GM18511 (cell line): ENCODE measurements around the gene PCED1B.
"Not testable (repeated sequence)": the region's sequence is repeated elsewhere in the genome, so short reads cannot be mapped to it uniquely, and the experiment has no call there.

ENCODE experiments used
- ATAC-seq: cut with Tn5 transposase; IDR thresholded peaks from one replicate; pipeline ENCODE4 v1.9.1; 2021; ENCODE audit warnings: mild to moderate bottlenecking, moderate library complexity; ENCODE audit not compliant: unreplicated experiment

Gene PCED1B

DNA sequence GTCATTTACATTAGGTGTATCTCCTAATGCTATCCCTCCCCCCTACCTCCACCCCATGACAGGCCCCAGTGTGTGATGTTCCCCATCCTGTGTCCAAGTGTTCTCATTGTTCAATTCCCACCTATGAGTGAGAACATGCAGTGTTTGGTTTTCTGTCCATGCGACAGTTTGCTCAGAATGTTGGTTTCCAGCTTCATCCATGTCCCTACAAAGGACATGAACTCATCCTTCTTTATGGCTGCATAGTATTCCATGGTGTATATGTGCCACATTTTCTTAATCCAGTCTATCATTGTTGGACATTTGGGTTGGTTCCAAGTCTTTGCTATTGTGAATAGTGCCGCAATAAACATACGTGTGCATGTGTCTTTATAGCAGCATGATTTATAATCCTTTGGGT lies 37.9 kb downstream of the PCED1B start:
- not testable (repeated sequence) for ATAC-seq

DNA sequence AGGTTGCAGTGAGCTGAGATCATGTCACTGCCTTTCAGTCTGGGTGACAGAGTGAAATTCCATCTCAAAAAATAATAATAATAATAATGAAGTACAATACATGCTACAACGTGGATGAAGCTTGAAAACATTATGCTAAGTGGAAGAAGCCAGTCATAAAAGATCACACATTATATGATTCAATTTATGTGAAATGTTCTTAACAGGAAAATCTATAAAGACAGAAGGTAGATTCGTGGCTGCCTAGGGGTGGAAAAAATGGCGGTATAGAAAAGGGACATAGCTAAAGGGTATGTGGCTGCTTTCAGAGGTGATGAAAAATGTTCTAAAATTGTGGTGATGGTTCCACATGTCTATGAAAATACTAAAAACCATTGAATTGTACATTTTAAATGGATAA lies 41.3 kb downstream of the PCED1B start:
- ATAC-seq: no peak

DNA sequence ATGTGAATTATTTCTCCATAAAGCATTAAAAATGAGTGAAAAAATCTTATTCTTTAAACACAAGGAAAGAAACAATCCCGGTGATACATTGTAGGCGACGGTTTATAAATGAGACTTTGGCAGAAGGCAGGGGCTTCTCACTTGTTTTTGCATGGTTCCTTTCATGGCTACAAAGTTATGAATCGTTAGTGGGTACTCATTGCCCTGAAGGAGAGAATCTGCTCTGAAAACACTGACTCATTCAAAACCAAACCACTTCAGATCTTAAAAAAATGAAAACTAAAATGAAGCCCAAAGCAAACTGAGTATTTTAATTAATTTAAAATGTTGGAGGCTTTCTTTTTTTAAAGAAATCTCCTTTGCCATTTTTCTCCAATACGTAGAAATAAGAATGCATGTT lies 41.7 kb downstream of the PCED1B start:
- ATAC-seq: no peak

DNA sequence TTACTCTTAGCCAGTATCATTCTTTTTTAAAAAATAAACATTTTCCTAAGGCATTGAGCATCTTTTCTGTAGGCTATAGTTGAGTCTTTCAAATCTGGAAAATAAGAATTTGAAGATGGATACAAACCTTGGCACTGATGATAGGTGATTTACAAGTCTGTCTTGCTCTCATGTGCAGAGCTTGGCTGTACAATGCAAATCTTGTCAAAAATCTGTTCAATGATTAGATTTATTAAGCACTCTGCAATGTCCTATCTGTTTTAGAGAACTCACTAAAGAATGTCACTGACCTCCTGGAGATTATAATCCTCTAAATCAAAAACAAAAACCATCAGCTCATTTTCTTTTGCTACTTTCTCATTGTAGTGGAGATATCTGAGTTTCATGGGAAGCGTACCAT lies 43.2 kb downstream of the PCED1B start:
- no peak for ATAC-seq

DNA sequence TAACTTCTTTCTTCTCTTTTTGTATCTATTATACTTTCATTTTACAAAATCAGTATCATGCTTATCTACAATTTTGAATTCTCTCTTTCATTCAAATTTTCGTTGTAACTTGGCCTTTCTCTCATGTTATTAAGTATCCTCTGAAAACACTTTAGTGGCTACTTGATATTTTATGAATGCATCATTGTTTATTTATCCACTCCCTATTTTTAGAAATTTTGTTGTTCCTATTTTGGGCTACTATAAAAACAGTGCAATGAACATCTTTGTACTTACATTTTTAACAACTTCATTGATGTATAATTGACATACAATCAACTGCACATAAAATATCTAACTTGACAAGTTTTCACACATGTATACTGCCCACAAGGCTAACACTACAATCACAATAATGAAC lies 44.3 kb downstream of the PCED1B start:
- ATAC-seq: no peak

DNA sequence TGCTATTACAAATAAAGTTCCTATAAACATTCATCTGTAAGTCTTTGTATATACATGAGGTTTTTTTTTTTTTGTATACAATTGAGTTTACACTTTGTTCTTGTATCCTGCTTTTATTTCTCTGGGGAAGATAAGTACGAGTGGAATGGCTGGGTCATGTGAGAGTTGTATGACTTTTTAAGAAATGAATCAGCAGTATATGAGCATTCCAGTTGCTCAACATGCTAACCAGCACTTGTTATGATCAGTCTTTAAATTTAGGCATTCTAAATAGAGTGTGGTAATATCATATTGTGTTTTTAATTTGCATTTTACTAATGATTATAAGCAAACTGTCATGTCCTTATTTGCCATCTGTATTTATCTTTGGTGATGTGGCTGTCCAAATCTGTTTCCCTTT lies 45.0 kb downstream of the PCED1B start:
- ATAC-seq: no peak

DNA sequence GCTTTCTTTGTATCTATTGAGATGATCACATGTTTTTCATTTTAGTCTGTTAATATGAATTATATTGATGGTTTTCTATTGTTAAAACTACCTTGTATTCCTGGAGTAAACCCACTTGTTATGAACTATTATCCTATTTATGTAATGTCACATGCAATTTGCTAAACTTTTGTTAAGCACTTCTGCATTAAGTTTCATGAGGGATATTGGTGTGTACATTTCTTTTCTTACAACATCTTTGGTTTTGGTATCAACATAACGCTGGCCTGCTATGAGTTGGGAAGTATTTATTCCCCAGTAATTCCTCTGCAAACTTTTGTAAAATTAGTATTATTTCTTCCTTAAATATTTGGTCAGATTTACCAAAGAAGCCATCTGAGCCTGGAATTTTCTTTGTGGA lies 46.8 kb downstream of the PCED1B start:
- no peak for ATAC-seq

DNA sequence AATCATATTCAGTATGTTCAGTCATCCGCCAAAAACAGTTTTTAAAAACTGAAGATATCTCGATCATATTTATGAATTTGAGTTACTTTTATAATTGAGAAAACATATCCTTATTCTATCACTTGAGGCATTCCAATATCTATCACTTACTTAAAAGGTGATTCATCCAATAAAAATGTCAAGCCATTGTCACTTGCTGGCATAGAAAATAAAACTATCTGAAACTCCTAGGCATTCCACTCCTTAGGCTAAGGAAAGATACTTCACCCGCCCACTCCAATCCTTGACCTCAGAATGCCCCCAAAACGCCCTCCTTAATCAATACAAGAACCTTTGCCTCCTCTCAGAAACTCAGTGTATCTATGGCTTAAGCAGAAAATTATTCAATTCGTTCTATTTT lies 51.6 kb downstream of the PCED1B start:
- no peak for ATAC-seq

DNA sequence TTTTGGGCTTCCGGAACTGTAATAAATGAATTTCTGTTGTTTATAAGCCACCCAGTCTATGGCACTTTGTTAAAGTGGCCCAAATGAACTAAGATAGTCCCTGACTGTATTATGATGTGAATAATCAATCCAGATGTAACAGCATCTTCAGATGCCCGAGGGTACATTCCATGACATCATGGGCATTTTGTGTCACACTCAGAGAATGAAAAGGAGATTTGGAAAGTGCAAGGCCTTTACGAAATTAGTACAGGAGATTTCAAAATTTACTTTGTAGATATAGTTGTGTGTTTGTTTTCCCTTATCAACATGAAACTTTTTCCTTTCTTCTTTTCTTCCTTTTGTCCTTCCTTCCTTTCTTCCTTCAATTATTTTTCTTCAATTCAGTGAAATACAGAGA lies 54.6 kb downstream of the PCED1B start:
- no peak for ATAC-seq

DNA sequence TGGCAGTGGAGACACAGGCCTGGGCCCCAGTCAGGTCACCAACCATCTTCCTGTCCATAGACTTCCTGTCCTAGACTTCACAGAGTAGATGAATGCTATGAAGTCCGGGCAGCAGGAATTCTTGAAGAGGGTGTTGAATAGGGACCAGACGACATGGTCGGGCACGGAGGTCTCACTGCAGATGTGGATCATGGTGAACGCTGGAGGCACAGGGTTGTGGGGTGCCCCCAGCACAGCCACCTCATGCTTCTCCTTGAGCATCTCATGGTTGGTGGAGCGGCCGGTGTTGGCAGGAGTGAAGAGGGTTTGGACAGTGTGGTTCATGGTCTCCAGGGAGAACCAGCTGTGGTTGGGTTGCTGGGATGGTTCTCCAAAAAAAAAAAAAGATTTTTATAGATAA lies 56.2 kb downstream of the PCED1B start:
- ATAC-seq: no peak

DNA sequence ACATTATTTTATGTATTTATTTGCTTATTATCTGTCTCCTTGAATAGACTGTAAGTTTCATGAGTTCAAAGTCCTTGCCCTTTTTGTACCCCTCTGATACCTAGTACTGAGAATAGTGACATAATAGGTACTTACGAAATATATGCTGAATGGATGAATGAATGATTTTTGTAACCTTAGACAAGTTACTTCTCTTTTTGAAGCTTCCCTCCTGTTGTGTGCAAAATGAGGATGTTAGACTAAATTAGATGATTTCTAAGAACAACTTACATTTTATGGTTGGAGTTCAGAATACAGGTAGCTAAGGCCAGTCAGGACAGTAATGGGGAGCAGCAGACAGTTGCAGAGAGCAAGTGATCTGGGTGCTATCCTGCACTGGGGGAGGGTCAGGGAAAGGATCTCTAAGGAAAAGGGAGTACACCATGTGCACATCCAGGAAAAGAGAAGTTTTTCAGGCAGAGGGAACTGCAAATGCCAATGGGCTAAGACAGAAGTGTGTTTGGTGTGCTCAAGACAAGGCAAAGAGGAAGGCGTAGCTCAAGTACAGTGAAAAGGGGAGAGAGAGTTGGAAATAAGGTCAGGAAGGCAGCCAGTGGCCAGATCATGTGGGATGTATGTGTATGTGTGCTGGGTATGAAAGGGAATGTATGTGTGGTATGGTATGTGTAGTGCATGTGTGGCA lies 59.7 kb downstream of the PCED1B start:
- ATAC-seq: no peak

DNA sequence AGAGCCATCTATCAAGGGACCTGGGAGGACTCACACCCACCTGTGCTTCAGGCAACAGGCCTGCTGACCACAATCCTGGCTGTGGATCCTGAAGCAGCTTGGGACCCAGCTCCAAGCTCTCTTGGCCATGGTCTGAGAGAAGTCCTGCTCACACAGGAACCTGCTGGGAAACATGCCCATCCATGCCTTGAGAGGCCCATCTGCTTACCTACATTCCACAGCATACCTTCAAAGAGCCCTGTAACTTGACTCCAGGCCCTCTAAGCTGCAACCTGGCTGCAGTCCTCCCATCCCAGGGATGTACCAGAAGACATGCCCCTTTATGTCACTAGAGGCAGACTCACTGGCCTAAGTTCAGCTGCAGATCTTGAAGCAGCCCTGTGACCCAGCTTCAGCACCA lies 62.0 kb downstream of the PCED1B start:
- ATAC-seq: no peak

DNA sequence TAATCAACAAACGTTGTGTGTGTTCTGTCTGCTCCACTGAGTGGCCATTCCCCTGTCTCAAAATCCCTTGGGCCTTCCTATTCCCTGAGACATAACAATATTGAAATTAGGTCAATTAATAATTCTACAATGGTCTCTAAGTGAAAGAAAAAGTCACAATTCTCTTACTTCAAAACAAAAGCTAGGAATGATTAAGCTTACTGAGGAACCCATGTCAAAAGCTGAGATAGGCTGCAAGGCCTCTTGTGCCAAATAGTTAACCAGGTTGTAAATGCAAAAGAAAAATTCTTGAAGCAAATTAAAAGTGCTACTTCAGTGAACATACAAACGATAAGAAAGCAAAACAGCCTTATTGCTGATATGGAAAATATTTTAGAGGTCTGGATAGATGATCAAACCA lies 65.3 kb downstream of the PCED1B start:
- no peak for ATAC-seq

DNA sequence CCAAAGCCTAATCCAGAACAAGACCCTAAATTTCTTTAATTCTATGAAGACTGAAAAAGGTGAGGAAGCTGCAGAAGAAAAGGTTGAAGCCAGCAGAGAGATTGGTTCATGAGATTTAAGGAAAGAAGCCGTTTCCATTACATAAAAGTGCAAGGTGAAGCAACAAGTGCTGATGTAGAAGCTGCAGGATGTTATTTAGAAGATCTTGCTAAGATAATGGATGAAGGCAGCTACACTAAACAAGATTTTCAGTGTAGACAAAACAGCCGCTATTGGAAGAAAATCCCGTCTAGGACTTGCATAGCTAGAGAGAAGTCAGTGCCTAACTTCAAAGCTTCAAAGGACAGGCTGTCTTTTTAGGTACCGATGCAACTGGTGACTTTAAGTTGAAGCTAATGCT lies 65.8 kb downstream of the PCED1B start:
- ATAC-seq: no peak

DNA sequence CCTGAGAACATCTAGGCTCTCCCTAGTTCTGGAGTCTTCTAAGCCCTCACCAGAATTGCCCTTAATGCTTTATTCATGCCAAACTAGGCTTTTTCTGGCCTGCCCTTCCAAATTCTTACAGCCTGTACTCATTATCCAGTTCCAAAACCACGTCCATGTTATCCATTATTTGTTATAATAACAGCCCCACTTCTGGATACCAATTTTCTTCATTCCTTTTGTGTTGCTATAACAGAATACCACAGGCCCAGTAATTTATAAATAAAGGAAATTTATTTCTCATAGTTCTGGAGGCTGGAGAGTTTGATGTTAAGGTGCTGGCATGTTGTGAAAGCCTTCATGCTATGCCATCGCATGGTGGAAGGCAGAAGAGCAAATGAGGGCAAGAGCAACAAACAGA lies 68.3 kb downstream of the PCED1B start:
- ATAC-seq: no peak

DNA sequence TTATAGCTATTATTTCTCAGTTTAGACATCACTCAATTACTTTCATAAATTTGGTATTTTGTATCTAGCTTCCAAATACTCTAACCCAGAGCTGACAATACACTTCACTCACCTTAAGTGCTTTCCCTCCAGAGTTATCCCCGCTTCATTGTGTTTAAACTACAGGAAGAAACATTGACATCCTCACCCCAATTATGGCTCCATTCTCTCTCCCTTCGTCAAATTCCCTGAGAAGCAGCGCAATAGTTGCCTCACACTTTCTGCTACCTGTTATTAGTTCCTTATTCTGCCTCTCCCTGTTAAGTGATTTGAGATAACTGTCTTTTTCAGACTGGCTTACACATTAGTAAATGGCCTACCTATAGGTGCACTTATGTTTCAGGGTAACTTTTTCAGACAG lies 69.7 kb downstream of the PCED1B start:
- ATAC-seq: no peak

DNA sequence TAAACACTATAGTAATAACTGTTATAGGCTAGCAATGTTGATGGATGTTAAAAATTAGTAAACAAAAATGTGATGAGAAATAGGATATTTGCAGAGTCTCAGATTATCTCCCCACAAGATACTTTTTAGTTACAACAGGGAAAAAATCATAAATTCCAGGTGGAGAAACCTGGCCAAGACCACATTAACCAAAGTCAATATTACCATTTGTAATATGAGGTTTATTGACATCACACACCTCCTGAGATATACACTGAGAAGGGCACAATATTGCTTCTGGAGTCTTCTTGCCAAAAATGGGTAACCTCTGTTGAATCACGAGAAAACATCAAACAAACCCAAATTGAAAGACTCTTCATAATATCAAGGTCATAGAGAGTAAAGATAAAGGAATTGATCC lies 72.7 kb downstream of the PCED1B start:
- no peak for ATAC-seq

DNA sequence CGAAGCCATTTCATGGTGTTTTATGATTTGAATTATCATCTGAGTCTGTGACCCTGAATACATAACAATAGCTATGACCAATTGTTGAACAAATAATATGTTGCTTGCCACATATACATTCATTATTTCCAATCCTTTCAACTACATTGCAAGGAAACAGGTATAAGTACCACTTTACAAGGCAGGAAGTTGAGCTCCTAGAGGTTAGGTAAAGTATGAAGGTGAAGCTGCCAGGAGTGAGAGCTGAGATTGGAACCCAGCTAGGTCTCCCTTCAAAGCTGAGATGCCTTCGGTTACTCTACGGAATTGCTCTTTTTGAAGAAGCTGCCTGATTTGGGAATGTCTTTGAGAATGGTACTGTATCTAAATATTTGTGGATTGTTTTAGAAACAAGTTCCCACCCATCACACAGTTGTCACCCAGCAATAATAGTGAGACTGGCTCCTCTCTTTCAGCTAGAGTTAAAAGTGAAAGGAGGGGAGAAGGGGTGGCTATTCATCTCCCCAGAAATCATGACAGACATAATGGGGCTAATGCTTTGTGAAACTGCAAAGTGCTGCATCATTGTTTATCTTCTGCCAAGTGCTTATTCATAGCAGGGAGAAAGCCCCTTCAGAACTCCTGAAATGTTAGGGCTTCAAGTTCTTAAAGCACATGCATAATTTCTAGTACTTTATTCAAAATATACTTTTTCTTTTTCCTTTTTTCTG lies 76.2 kb downstream of the PCED1B start:
- no peak for ATAC-seq

DNA sequence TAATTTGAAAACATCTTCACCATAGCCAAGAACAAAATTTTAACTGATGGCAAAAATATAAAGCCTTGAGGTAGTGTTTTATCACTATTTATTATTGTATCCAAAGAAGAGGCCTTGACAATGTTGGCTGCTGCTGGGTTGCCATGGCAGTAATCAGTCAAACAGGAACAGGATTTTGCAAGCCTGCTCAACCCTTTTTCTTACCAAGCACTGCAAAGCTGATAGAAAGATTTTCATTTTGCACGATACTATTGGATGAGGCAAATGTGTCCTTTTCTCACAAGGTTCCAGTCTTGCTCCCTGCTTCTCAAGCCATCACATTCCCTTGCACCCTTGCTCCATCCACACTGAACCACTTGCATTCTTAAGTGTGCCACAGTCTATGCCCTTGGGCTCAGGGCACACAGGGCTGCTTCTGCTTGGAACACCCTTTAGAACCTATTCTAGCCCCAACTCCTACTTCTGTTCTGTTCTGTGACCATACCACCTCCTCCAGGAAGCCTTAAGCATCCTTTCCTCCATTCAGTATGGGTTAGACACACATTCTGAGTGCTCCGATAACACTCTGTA lies 76.8 kb downstream of the PCED1B start:
- no peak for ATAC-seq

DNA sequence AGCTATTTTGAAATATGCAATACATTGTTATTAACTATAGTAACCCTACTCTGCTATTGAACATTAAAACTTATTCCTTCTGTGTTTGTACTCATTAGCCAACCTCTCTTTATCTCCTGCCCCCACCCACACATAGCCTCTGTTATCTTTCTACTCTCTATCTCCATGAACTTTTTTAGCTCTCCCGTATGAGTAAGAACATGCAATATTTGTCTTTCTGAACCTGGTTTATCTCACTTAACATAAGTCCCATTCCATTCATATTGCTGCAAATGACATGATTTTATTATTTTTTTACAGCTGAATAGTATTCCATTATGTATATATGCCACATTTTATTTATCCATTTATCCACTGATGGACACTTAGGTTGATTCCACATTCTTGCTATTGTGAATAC lies 79.4 kb downstream of the PCED1B start:
- no peak for ATAC-seq

DNA sequence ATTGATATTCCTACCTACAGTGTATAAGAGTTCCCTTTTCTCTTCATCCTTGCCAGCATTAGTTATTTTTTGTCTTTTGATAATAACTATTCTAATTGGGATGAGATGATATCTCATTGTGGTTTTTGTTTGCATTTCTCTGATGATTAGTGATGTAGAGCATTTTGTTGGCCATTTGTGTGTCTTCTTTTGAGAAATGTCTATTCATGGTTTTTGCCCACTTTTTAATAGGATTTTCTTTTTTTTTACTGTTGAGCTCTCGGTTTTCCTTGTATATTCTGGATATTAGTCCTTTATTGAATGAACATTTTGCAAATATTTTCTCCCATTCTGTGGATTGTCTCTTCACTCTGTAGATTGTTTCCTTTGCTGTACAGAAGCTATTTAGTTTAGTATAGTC lies 79.9 kb downstream of the PCED1B start:
- no peak for ATAC-seq
